Stimulated activated CD4-positive, alpha-beta T cell treated with anti-CD3 and anti-CD28 coated beads, Interleukin-15, amount 100 ng/mL, for 1 hour (primary cell): ENCODE results near the gene GLIS2.

Experiments
- DNase-seq, 2 donors: peaks; one replicate each; pipeline ENCODE4 v3.0.0-alpha.2; 2020; ENCODE audit warnings: low read depth in 1 of 2, low spot score in 1 of 2

GLIS2 gene

GRCh38 chr16:4319454-4320421, 3.9 kb downstream of the GLIS2 start:
- no peak for DNase-seq

- DNase-seq = no peak
Measured at GRCh38 chr16:4320571-4321137, 4.8 kb downstream of the GLIS2 start.

- no peak for DNase-seq
Measured at GRCh38 chr16:4321286-4322120, 5.6 kb downstream of the GLIS2 start.

GRCh38 chr16:4322121-4323052, 6.5 kb downstream of the GLIS2 start:
- no peak for DNase-seq

- DNase-seq = no peak
Measured at GRCh38 chr16:4323071-4323844, 7.4 kb downstream of the GLIS2 start.

GRCh38 chr16:4323845-4324488, 8.1 kb downstream of the GLIS2 start:
- no peak for DNase-seq

- DNase-seq = no peak
Measured at GRCh38 chr16:4324492-4325252, 8.8 kb downstream of the GLIS2 start.

GRCh38 chr16:4325253-4325758, 9.4 kb downstream of the GLIS2 start:
- DNase-seq = no peak

- no peak for DNase-seq
Measured at GRCh38 chr16:4327386-4328045, 11.6 kb downstream of the GLIS2 start.

GRCh38 chr16:4328046-4328781, 12.3 kb downstream of the GLIS2 start:
- peak in 1 of 2 donors; percentile 45 for DNase-seq

GRCh38 chr16:4328782-4329775, 13.2 kb downstream of the GLIS2 start:
- no peak for DNase-seq

- DNase-seq = peak; percentile 37 to 65
Measured at GRCh38 chr16:4330277-4330874, 14.5 kb downstream of the GLIS2 start.

GRCh38 chr16:4332083-4332482, 16.2 kb downstream of the GLIS2 start:
- no peak for DNase-seq

GRCh38 chr16:4332623-4333307, 16.9 kb downstream of the GLIS2 start:
- no peak for DNase-seq

GRCh38 chr16:4333308-4333638, 17.4 kb downstream of the GLIS2 start:
- DNase-seq = no peak
